ENCODE data around the gene DISC1.
"Not testable (repeated sequence)": the region's sequence is repeated elsewhere in the genome, so short reads cannot be mapped to it uniquely, and the experiment has no call there.

The DISC1 gene

DNA sequence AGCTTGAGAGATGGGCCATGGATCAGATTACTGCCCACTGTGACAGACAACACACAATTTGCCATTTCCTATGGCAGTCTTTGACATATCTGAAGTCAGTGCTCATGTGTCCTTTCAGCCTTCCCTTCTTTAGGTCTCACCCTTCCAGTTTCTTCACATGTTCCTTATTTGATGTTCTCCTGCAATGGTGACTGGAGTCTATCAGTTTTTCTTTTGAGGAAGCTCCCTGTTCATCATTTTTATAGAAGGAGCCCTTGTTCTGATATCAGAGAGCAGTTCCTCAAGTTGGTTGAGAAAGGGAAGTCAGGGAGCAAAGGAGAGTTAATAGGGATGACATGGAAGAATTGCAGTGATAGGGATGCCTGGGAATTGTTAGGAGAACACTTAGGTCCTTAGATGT, 42.2 kb downstream of the DISC1 start:
- Histone ChIP-seq H3K9ac (ENCODE audit: low read length in 2 of 2) (no peak overlapping the region), H3K9me3 (ENCODE audit: control insufficient read depth in 2 of 2, low read length in 2 of 2) (peaks cover 3 to 4% of the 10 kb centered on the region in 2 donors), H3K4me1 (ENCODE audit: control insufficient read depth, insufficient read depth, low read length) (no peaks in the 10 kb centered on the region), H3K36me3 (ENCODE audit: control insufficient read depth in 2 of 2, insufficient read depth in 2 of 2, low read length in 2 of 2) (no peaks in the 10 kb centered on the region), H3K27ac (ENCODE audit: low read length) (no peak overlapping the region), H3K27me3 (ENCODE audit: control insufficient read depth in 1 of 2, insufficient read depth in 2 of 2, low read length in 2 of 2) (no peaks in the 10 kb centered on the region), H3K4me3 (ENCODE audit: low read length in 2 of 2) (no peak overlapping the region)

DNA sequence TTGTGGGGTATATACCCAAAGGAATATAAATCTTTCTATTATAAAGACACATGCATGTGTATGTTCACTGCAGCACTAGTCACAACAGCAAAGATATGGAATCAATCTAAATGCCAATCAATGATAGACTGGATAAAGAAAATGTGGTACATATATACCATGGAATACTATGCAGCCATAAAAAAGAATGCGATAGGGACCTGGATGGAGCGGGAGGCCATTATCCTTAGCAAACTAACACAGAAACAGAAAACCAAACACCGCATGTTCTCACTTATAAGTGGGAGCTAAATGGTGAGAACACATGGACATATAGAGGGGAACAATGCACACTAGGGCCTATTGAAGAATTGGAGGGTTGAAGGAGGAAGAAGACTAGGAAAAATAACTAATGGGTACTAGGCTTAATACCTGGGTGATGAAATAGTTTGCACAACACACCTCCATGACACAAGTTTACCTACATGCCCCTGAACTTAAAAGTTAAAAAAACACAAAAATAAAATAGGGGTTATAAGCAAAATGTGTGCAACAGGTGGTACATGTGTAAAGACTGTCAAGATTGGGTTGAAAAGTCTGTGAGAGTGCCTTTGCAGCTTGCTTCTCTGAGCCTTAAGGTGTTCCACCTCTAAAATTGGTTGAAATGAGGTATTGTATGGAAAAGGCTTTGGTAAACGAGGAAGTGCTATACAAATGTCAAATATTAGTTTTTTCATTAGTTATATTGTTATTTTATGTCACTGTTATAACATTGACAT, 43.5 kb downstream of the DISC1 start:
- not testable (repeated sequence) for H3K27ac ChIP-seq (ENCODE audit: low read length); H3K27me3 ChIP-seq (ENCODE audit: control insufficient read depth in 1 of 2, insufficient read depth in 2 of 2, low read length in 2 of 2); H3K4me1 ChIP-seq (ENCODE audit: control insufficient read depth, insufficient read depth, low read length); H3K9me3 ChIP-seq (ENCODE audit: control insufficient read depth in 2 of 2, low read length in 2 of 2); H3K4me3 ChIP-seq (ENCODE audit: low read length in 2 of 2); H3K36me3 ChIP-seq (ENCODE audit: control insufficient read depth in 2 of 2, insufficient read depth in 2 of 2, low read length in 2 of 2); H3K9ac ChIP-seq (ENCODE audit: low read length in 2 of 2)

- Histone ChIP-seq H3K27ac (ENCODE audit: low read length) (no peak overlapping the region), H3K4me1 (ENCODE audit: control insufficient read depth, insufficient read depth, low read length) (no peaks in the 10 kb centered on the region), H3K9me3 (ENCODE audit: control insufficient read depth in 2 of 2, low read length in 2 of 2) (peaks cover 3 to 4% of the 10 kb centered on the region in 2 donors), H3K27me3 (ENCODE audit: control insufficient read depth in 1 of 2, insufficient read depth in 2 of 2, low read length in 2 of 2) (no peaks in the 10 kb centered on the region), H3K4me3 (ENCODE audit: low read length in 2 of 2) (no peak overlapping the region), H3K9ac (ENCODE audit: low read length in 2 of 2) (no peak overlapping the region), H3K36me3 (ENCODE audit: control insufficient read depth in 2 of 2, insufficient read depth in 2 of 2, low read length in 2 of 2) (no peaks in the 10 kb centered on the region)
Measured at GRCh38 chr1:231670755-231671154, 44.2 kb downstream of the DISC1 start.

DNA sequence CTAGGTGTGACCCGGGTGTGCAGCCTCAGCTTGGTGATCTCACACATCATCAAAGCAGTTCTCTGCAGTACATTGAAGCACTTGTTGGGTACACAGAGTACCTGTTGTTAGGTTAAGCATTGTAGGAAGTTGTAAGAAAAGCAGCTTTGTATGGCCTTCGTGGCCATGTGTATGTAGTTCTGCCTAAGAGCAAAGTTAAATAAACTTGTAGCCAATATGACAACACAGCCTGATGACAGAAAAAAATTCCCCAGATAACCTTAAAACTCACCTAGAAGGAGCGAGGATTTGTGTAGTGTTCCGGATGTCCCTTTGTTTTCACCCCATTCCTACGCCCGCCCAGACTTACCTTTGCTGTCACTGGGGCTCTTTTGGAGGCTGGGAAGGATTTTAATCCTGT, 48.0 kb downstream of the DISC1 start:
- no peaks in the 10 kb centered on the region for H3K27me3 ChIP-seq (ENCODE audit: control insufficient read depth in 1 of 2, insufficient read depth in 2 of 2, low read length in 2 of 2)
- H3K27ac ChIP-seq (ENCODE audit: low read length) = no peak overlapping the region
- no peaks in the 10 kb centered on the region for H3K36me3 ChIP-seq (ENCODE audit: control insufficient read depth in 2 of 2, insufficient read depth in 2 of 2, low read length in 2 of 2)
- H3K9ac ChIP-seq (ENCODE audit: low read length in 2 of 2) = no peak overlapping the region
- H3K4me3 ChIP-seq (ENCODE audit: low read length in 2 of 2) = no peak overlapping the region
- H3K4me1 ChIP-seq (ENCODE audit: control insufficient read depth, insufficient read depth, low read length) = no peaks in the 10 kb centered on the region
- H3K9me3 ChIP-seq (ENCODE audit: control insufficient read depth in 2 of 2, low read length in 2 of 2) = peaks cover 3 to 4% of the 10 kb centered on the region in 2 donors

GRCh38 chr1:231676487-231676886, 49.9 kb downstream of the DISC1 start:
- H3K9me3 ChIP-seq (ENCODE audit: control insufficient read depth in 2 of 2, low read length in 2 of 2) = no peaks in the 10 kb centered on the region

DNA sequence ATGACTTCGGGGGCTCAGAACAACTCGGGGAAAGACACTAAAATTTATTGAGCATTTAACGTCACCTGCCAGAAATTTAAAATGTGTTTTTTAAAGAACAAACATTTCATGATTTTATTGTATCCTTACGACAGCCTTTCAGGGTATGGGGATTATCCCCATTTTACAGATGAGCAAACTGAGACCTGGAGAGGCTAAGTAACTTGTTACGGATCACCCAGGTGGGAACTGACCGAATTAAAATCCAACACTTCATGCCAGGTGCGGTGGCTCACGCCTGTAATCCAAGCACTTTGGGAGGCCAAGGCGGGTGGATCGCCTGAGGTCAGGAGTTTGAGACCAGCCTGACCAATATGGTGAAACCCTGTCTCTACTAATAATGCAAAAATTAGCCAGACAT, 50.9 kb downstream of the DISC1 start:
- no peaks in the 10 kb centered on the region for H3K4me1 ChIP-seq (ENCODE audit: control insufficient read depth, insufficient read depth, low read length)
- no peak overlapping the region for H3K27ac ChIP-seq (ENCODE audit: low read length)
- no peaks in the 10 kb centered on the region for H3K36me3 ChIP-seq (ENCODE audit: control insufficient read depth in 2 of 2, insufficient read depth in 2 of 2, low read length in 2 of 2)
- H3K9me3 ChIP-seq (ENCODE audit: control insufficient read depth in 2 of 2, low read length in 2 of 2) = no peaks in the 10 kb centered on the region
- no peak overlapping the region for H3K4me3 ChIP-seq (ENCODE audit: low read length in 2 of 2)
- H3K27me3 ChIP-seq (ENCODE audit: control insufficient read depth in 1 of 2, insufficient read depth in 2 of 2, low read length in 2 of 2) = no peaks in the 10 kb centered on the region
- no peak overlapping the region for H3K9ac ChIP-seq (ENCODE audit: low read length in 2 of 2)

More at GRCh38 chr1:231676487-231676886, 49.9 kb downstream of the DISC1 start:
- H3K27me3 ChIP-seq (ENCODE audit: control insufficient read depth in 1 of 2, insufficient read depth in 2 of 2, low read length in 2 of 2) = no peaks in the 10 kb centered on the region
- no peak overlapping the region for H3K4me3 ChIP-seq (ENCODE audit: low read length in 2 of 2)
- H3K36me3 ChIP-seq (ENCODE audit: control insufficient read depth in 2 of 2, insufficient read depth in 2 of 2, low read length in 2 of 2) = no peaks in the 10 kb centered on the region
- H3K4me1 ChIP-seq (ENCODE audit: control insufficient read depth, insufficient read depth, low read length) = no peaks in the 10 kb centered on the region
- no peak overlapping the region for H3K9ac ChIP-seq (ENCODE audit: low read length in 2 of 2)
- H3K27ac ChIP-seq (ENCODE audit: low read length) = no peak overlapping the region

DNA sequence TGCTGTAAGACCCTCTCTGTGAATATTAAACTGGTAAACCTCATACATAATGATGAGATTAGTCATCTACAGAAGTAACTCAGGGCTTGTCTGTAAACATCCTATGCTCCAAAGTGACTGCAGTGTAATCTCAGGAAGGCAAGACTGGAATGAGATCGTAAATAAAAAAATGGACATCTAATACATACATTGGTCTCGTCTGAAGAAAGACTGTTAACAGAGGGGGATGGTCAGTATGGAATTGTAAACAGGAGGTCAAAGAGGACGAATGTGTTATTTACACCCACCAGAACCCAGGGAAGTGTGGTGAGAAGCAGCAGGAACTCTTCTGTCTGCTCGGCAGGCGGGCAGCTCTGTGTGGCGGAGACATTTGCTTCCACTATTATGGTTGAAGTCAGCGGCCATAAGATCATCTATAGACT, 51.4 kb downstream of the DISC1 start:
- H3K27ac ChIP-seq (ENCODE audit: low read length) = no peak overlapping the region
- no peaks in the 10 kb centered on the region for H3K4me1 ChIP-seq (ENCODE audit: control insufficient read depth, insufficient read depth, low read length)
- no peaks in the 10 kb centered on the region for H3K27me3 ChIP-seq (ENCODE audit: control insufficient read depth in 1 of 2, insufficient read depth in 2 of 2, low read length in 2 of 2)
- H3K9ac ChIP-seq (ENCODE audit: low read length in 2 of 2) = no peak overlapping the region
- H3K4me3 ChIP-seq (ENCODE audit: low read length in 2 of 2) = no peak overlapping the region
- no peaks in the 10 kb centered on the region for H3K9me3 ChIP-seq (ENCODE audit: control insufficient read depth in 2 of 2, low read length in 2 of 2)
- no peaks in the 10 kb centered on the region for H3K36me3 ChIP-seq (ENCODE audit: control insufficient read depth in 2 of 2, insufficient read depth in 2 of 2, low read length in 2 of 2)

- no peak overlapping the region for H3K4me3 ChIP-seq (ENCODE audit: low read length in 2 of 2)
- H3K27ac ChIP-seq (ENCODE audit: low read length) = no peak overlapping the region
- no peaks in the 10 kb centered on the region for H3K9me3 ChIP-seq (ENCODE audit: control insufficient read depth in 2 of 2, low read length in 2 of 2)
- H3K9ac ChIP-seq (ENCODE audit: low read length in 2 of 2) = no peak overlapping the region
- H3K27me3 ChIP-seq (ENCODE audit: control insufficient read depth in 1 of 2, insufficient read depth in 2 of 2, low read length in 2 of 2) = no peaks in the 10 kb centered on the region
- H3K36me3 ChIP-seq (ENCODE audit: control insufficient read depth in 2 of 2, insufficient read depth in 2 of 2, low read length in 2 of 2) = no peaks in the 10 kb centered on the region
- no peaks in the 10 kb centered on the region for H3K4me1 ChIP-seq (ENCODE audit: control insufficient read depth, insufficient read depth, low read length)
Measured at GRCh38 chr1:231679109-231679508, 52.5 kb downstream of the DISC1 start.

DNA sequence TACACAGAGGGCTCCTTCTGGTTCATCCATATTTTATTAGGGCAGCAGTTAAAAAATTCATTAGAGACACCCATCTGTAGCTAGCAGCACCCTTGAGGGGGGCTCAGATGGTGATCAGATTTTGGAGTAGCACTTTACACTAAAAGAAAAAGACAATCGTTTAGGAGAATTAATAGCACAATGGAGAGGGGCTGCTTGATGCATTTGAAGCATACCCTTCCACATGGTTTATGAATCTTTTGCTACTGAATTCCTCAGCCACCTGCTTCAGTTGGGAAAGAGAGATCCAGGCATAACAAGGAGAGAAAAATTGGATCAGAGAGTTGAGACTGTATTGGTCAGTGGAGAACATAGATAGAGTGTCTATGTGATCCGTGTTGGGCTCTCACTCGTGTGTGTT, 54.4 kb downstream of the DISC1 start:
- H3K4me1 ChIP-seq (ENCODE audit: control insufficient read depth, insufficient read depth, low read length) = peaks cover 2% of the 10 kb centered on the region
- no peaks in the 10 kb centered on the region for H3K36me3 ChIP-seq (ENCODE audit: control insufficient read depth in 2 of 2, insufficient read depth in 2 of 2, low read length in 2 of 2)
- H3K27me3 ChIP-seq (ENCODE audit: control insufficient read depth in 1 of 2, insufficient read depth in 2 of 2, low read length in 2 of 2) = no peaks in the 10 kb centered on the region
- H3K9me3 ChIP-seq (ENCODE audit: control insufficient read depth in 2 of 2, low read length in 2 of 2) = peaks cover 0 to 2% of the 10 kb centered on the region in 2 donors
- H3K4me3 ChIP-seq (ENCODE audit: low read length in 2 of 2) = no peak overlapping the region
- H3K9ac ChIP-seq (ENCODE audit: low read length in 2 of 2) = no peak overlapping the region
- no peak overlapping the region for H3K27ac ChIP-seq (ENCODE audit: low read length)

DNA sequence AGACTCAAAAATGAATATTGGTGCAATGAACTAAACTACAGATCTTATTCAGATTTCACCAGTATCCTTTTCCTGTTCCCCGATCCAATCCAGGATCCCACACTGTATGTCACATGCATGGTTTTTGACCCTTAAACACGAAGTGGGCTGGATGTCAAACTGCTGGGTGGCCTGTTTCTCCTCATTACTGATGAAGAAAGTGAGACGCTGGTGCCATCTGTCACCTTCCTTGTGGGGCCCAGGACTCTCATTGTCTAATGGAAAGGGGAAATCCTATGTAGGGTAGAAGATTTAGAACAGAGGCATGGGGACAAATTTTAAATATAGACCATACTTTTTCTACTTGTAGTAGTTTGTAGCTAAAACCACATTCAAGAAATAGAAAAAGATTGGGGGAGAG, 56.2 kb downstream of the DISC1 start:
- H3K9me3 ChIP-seq (ENCODE audit: control insufficient read depth in 2 of 2, low read length in 2 of 2) = peaks cover 0 to 3% of the 10 kb centered on the region in 2 donors
- peaks cover 2% of the 10 kb centered on the region for H3K4me1 ChIP-seq (ENCODE audit: control insufficient read depth, insufficient read depth, low read length)
- H3K36me3 ChIP-seq (ENCODE audit: control insufficient read depth in 2 of 2, insufficient read depth in 2 of 2, low read length in 2 of 2) = no peaks in the 10 kb centered on the region
- H3K4me3 ChIP-seq (ENCODE audit: low read length in 2 of 2) = no peak overlapping the region
- no peaks in the 10 kb centered on the region for H3K27me3 ChIP-seq (ENCODE audit: control insufficient read depth in 1 of 2, insufficient read depth in 2 of 2, low read length in 2 of 2)
- no peak overlapping the region for H3K9ac ChIP-seq (ENCODE audit: low read length in 2 of 2)
- no peak overlapping the region for H3K27ac ChIP-seq (ENCODE audit: low read length)

DNA sequence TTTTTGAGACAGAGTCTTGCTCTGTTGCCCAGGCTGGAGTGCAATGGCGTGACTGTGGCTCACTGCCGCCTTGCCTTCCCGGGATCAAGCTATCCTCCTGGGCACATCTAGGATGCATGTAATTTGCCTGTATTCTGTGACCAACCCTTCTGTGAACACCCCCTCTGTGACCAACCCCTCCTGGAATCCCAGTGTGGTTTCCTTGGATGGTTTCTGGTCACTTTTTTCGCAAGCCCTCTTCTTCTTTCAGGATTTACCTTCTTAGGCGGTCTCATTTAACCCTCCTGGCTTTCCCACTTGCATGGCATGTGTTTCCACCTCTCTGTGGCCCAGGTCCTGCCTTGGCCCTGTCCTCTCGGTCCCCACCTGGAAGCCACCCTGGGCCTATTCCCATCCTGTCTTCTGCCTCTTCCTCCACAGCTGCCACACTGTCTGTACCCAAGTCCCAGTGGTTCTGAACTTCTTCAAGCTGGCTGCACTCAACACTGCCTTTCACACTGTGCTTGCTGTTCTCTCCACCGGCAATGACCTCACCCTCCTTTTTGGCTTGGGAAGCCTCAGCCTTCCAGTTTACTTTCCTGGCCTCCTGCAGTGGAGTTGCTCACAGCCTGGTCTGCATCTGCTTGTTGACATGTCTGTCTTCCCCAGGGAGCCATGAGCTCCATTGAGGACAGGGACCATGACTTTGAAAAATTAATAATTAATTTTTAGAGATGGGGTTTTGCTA, 57.0 kb downstream of the DISC1 start:
- no peak overlapping the region for H3K27ac ChIP-seq (ENCODE audit: low read length)
- H3K9me3 ChIP-seq (ENCODE audit: control insufficient read depth in 2 of 2, low read length in 2 of 2) = peaks cover 0 to 3% of the 10 kb centered on the region in 2 donors

More for the DNA sequence above, 57.0 kb downstream of the DISC1 start:
- Histone ChIP-seq H3K36me3 (ENCODE audit: control insufficient read depth in 2 of 2, insufficient read depth in 2 of 2, low read length in 2 of 2) (no peaks in the 10 kb centered on the region), H3K27me3 (ENCODE audit: control insufficient read depth in 1 of 2, insufficient read depth in 2 of 2, low read length in 2 of 2) (no peaks in the 10 kb centered on the region), H3K4me1 (ENCODE audit: control insufficient read depth, insufficient read depth, low read length) (peaks cover 2% of the 10 kb centered on the region), H3K4me3 (ENCODE audit: low read length in 2 of 2) (no peak overlapping the region), H3K9ac (ENCODE audit: low read length in 2 of 2) (no peak overlapping the region)

All from stomach smooth muscle (tissue), 2 donors.